ENCODE measurements around the gene CD6.

CD6 gene

GRCh38 chr11:60984636-60985035, 13.2 kb downstream of the CD6 start:
- DNase-seq (ENCODE audit: low spot score) (no peak), FAIRE-seq (no peak)

DNA sequence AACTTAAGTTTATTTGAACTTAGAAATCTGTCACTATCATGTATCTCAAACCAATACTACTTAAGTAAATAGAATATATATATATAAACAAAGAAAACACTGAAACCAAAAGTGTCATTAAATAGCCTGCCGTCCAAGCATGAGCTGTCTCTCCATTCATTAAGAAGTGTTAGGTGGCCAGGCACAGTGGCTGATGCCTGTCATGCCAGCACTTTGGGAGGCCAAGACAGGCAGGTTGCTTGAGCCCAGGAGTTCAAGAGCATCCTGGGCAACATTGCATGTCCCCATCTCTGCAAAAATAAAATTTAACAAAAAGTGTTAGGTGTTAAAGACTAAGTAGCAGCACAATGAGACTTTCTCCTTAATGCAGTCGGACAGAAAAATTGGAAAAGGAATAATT, 14.0 kb downstream of the CD6 start:
- no peak for DNase-seq (ENCODE audit: low spot score)

DNA sequence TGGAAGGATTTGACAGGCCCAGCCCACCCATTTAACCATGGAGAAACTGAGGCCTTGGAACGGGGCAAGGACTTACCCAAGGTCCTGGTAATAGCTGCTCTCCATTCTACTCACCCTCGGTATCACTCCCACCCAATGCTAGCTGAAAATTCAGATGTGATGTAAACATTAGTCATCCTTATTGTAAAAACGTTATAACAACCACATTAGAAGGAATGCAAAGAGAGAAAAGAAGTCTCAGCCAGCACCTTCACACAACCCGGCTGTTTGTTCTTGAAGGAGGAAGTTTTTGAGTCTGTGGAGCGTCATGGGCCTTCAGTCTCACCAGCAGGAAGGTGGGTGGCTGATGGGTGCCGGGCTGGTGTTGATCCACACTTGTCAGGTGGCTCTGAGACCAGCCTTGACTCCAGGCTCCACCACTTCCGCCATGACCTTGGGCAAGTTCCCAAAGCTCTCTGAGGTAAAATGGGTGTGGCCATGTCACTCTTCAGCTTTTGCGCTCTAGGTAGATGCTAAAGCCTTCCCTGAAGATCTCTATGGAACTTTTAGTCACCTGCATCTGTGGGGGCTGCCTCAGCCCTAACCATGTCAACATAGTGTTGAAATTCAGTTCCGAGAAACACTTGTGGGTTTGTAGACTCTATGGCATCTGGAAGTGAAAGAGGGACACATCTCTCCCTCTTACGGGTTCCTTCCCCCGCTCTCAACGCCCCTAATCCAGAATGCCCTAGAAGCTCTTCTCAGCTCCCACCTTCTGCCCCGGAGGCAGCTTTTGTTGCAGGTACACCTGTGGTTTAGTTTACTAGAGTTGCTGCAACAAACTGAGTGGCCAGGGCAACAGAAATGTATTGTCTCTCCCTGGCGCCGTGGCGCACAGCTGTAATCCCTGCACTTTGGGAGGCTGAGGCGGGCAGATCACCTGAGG, 14.8 kb downstream of the CD6 start:
- no peak for FAIRE-seq

More for the DNA sequence above, 14.0 kb downstream of the CD6 start:
- no peak for FAIRE-seq

DNA sequence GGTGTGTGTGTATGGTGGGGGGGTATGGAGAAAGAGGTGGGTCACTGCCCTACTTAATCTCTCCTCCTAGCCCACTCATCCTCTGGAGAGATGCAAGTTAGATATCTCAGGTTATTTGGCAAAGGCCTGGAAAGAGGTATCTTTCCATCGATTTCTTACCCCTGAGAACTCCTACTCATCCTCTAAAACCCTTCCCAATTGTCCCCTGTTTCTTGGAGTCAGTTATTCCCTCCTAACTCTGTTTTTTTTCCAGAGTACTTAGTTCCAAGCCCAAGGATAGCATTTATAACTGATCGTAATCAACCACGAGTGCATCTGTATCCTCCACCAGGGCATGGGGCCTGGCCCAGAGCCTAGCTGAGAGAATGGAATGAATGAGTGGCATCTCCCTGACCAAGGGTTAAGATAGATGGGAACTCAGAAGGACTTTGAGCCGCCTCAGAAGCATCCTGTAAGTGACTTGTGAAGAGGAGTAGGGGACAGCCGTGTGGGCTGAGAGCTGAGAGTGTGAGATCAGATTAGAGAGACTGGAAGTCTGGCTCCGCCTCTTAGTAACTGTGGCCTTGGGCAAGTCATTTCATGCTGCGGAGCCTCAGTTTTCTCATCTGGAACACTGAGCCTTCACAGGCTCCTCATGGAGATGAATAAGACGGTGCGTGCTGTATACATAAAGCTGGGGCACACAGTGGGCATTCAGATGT, 16.2 kb downstream of the CD6 start:
- no peak for FAIRE-seq
- DNase-seq (ENCODE audit: low spot score): no peak

More for the DNA sequence above, 14.8 kb downstream of the CD6 start:
- DNase-seq (ENCODE audit: low spot score): peak; percentile 9

DNA sequence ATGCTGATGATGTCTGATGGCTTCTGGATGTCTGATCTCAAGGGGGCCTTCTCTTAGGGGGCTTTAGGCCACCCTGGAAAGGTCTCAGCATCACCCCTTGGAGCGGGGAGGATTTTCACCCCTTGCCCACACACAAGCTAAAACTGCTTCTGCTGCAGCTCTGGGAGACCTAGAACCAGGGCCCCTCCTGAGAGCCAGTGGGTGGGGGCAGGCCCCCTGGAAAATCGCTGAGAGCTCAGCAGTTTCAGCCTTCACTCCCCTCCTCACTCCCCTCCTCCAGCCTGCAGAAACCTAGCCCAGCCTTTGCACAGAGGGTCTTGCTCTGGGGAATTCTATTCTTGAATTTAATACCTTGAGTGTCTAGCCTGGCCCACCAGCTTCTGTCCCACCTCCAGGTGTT, 17.2 kb downstream of the CD6 start:
- FAIRE-seq (no peak), DNase-seq (ENCODE audit: low spot score) (no peak)

DNA sequence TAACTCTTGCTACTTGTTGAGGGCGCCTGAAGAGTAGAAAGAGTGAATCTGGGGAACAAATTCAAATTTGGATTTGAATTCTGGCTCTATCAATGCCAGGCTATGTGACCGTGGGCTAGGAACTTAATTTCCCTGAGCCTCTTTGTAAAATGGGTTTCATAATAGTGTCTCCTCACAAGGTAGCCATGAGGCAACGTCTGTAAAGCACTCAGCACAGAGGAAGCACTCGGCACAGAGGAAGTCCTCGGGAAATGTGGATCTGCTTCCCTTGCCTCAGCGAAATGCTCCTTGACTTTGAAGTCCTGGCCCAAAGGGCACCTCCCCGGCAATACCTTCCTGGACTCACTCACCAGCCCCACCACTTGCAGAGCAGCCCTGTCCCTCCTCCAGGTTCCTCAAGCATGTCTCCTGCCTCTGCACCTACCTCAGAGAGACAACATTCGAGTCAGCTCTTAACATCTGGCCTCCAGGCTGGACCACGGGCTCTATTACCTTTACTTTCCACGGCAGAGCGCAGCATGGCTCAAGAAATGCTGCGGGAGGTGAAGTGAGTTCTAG, 17.7 kb downstream of the CD6 start:
- DNase-seq (ENCODE audit: low spot score): no peak
- FAIRE-seq: no peak

DNA sequence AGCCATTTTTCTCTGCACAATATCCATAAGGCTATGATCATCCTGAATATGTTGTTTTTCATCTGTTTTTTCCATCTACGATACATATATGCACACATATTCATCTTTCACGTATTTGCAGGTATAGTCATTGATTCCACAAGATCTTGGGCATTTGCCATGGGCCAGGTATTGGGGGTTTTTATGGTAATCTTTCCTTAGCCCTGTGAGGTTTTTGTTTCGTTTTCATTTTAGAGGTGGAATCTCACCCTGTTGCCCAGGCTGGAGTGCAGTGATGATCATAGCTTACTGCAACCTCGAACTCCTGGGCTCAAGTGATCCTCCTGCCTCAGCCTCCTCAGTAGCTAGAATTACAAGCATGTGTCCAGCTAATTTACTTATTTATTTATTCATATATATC, 20.0 kb downstream of the CD6 start:
- DNase-seq (ENCODE audit: low spot score) (no peak), FAIRE-seq (no peak)

DNA sequence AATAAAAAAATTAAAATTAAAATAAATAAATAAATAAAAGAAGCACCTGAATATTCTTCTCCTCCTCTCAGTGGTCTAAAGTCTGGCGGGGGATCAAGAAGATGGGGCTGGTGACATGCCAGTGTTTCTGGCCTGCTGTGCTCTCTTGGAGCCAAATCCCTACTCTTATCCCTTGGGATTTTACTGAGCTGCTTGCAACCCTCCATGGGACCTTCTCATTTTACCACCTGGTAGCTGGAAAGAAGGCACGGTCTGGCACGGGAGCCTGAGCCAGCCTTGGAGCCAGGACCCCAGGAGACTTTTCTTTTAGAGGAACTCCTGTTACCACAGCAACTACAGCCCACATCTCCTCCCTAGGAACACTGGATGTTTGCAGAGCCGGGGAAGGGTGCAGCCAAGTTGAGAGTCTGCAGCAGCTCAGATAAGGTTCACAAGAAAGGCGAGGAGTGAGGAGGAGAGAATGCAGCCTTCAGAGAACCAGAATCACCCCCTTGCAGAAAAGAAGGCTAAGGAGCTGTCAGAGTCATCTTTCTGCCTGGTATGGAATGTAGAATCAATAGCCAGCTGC, 21.4 kb downstream of the CD6 start:
- FAIRE-seq (no peak), DNase-seq (ENCODE audit: low spot score) (no peak)

- FAIRE-seq: no peak
- DNase-seq (ENCODE audit: low spot score): no peak
Observed at GRCh38 chr11:60993615-60994014, 22.1 kb downstream of the CD6 start.

- no peak for FAIRE-seq
- no peak for DNase-seq (ENCODE audit: low spot score)
Observed at GRCh38 chr11:60994541-60995080, 23.1 kb downstream of the CD6 start.

GRCh38 chr11:60995798-60996197, 24.3 kb downstream of the CD6 start:
- FAIRE-seq: no peak

GRCh38 chr11:60996381-60997138, 25.1 kb downstream of the CD6 start:
- FAIRE-seq (no peak), DNase-seq (ENCODE audit: low spot score) (no peak)

More at GRCh38 chr11:60995798-60996197, 24.3 kb downstream of the CD6 start:
- DNase-seq (ENCODE audit: low spot score): no peak

DNA sequence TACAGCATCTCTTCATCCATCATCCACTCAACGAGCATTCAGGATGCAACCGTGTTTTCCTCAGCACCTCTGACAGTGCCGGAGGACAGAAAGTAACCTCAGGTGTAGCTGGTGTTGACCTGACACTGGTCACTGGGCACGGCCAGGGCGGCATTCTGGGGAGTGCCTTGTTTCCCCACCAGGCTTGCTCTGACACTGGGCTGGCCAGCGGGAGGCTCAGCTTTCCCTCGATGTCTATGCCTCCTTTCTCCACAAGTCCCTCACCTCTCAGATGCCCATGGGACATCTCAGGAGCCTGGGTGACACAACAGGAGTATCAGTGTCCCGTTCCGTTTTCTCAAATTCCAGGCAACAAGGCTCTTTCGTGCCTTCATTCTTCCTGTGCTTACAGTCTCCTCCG, 28.9 kb downstream of the CD6 start:
- DNase-seq (ENCODE audit: low spot score) (no peak), FAIRE-seq (no peak)

- FAIRE-seq: no peak
- DNase-seq (ENCODE audit: low spot score): no peak
Observed at GRCh38 chr11:61001931-61002330, 30.5 kb downstream of the CD6 start.

- DNase-seq (ENCODE audit: low spot score) (no peak), FAIRE-seq (no peak)
Observed at GRCh38 chr11:61002598-61002997, 31.1 kb downstream of the CD6 start.

DNA sequence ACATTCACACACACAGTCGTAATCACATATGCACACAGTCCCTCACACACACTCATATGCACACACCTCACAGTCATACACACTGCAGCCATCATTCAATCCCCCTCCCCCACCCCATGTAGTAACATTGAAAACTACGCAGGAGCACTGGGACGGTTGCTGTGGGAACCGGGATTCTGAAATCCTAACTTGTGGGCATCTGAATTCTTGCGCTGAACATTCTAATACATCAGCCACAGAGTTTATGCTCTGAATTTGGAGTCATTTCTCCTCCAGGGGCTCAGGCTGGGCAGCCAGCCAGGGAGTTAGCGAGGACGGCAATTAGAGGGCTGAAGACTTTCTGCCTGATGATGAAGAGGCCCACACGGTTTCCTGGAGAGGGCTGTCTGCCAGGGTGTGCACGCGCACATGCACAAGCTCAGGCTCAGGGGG, 32.7 kb downstream of the CD6 start:
- FAIRE-seq: no peak
- DNase-seq (ENCODE audit: low spot score): no peak

- FAIRE-seq: no peak
- DNase-seq (ENCODE audit: low spot score): no peak
Observed at GRCh38 chr11:61004761-61005181, 33.3 kb downstream of the CD6 start.

- DNase-seq (ENCODE audit: low spot score) (no peak), FAIRE-seq (no peak)
Observed at GRCh38 chr11:61007383-61007955, 36.0 kb downstream of the CD6 start.

GRCh38 chr11:61007956-61008896, 36.7 kb downstream of the CD6 start:
- FAIRE-seq: no peak
- DNase-seq (ENCODE audit: low spot score): no peak
